GM12801 (cell line): ENCODE data around the gene SMCO1.

Experiments
- CTCF ChIP-seq: IDR thresholded peaks from one replicate; pipeline ENCODE4 v1.5.1; 2011; ENCODE audit warnings: control low read depth; ENCODE audit not compliant: insufficient read length; ENCODE audit errors: extremely low read depth

SMCO1 gene

GRCh38 chr3:196533260-196533681 is 18.1 kb upstream of the SMCO1 start:
- TF ChIP-seq CTCF: no peak

GRCh38 chr3:196531418-196531817 is 16.3 kb upstream of the SMCO1 start:
- no peak for TF ChIP-seq CTCF

- TF ChIP-seq CTCF: no peak
Measured at GRCh38 chr3:196528639-196529233, 13.6 kb upstream of the SMCO1 start.

GRCh38 chr3:196525141-196525540 is 10.0 kb upstream of the SMCO1 start:
- no peak for TF ChIP-seq CTCF

- TF ChIP-seq CTCF: no peak
Measured at GRCh38 chr3:196524527-196524926, 9.4 kb upstream of the SMCO1 start.

- TF ChIP-seq CTCF: no peak
Measured at GRCh38 chr3:196523841-196524240, 8.7 kb upstream of the SMCO1 start.

GRCh38 chr3:196519718-196520082 is 4.6 kb upstream of the SMCO1 start:
- TF ChIP-seq CTCF: no peak
